ENCODE results near the gene HCRTR1.

- TF ChIP-seq CTCF (conservative IDR thresholded peaks at IDR 0.05) = no peak
- TF ChIP-seq EZH2 (IDR thresholded peaks at IDR 0.05; ENCODE audit: low read depth) = no peak
Measured at GRCh38 chr1:31642897-31643296, 25.4 kb downstream of the HCRTR1 start.
